HG02884 (cell line): ENCODE results near the gene ETNK2.

ENCODE experiments used
- ATAC-seq: cut with Tn5 transposase; IDR thresholded peaks from one replicate; pipeline ENCODE4 v1.9.1; 2021; ENCODE audit warnings: mild to moderate bottlenecking, moderate library complexity; ENCODE audit not compliant: unreplicated experiment

The ETNK2 gene

GRCh38 chr1:204083491-204083890, 68.4 kb downstream of the ETNK2 start:
- ATAC-seq: no peak

GRCh38 chr1:204081791-204082513, 69.9 kb downstream of the ETNK2 start:
- no peak for ATAC-seq

GRCh38 chr1:204081164-204081790, 70.6 kb downstream of the ETNK2 start:
- no peak for ATAC-seq
